Measurements from ENCODE around the gene DIDO1.

DIDO1 gene

DNA sequence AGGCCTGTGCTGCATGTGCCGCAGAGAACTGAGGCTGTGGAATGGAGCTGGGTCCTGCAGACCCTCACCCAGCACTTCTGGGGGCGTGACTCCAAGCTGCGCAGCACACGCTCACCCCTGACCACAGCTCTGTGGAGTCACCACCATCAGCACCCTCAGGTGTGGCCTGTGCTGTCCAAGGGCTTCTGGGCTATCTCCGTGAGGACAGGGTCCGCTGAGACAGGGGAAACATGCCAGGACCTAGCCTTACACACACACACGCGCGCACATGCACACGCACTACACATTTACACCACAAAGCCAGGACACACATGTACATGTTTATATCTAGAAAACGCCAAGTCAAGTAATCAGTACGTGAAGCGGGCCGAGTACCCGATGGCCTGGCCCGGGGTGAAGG is 37.9 kb downstream of the DIDO1 start:
- Histone ChIP-seq H3K9me3 (ENCODE audit: control insufficient read depth, low read length) (no peaks in the 10 kb centered on the region), H3K4me1 (ENCODE audit: control insufficient read depth, insufficient read depth, low read length) (no peaks in the 10 kb centered on the region), H3K27me3 (ENCODE audit: control insufficient read depth, insufficient read depth, low read length) (no peaks in the 10 kb centered on the region), H3K4me3 (ENCODE audit: low read length) (no peak overlapping the region), H3K9ac (ENCODE audit: low read length) (no peak overlapping the region), H3K36me3 (ENCODE audit: control insufficient read depth, insufficient read depth, low read length) (peaks cover 39% of the 10 kb centered on the region)

DNA sequence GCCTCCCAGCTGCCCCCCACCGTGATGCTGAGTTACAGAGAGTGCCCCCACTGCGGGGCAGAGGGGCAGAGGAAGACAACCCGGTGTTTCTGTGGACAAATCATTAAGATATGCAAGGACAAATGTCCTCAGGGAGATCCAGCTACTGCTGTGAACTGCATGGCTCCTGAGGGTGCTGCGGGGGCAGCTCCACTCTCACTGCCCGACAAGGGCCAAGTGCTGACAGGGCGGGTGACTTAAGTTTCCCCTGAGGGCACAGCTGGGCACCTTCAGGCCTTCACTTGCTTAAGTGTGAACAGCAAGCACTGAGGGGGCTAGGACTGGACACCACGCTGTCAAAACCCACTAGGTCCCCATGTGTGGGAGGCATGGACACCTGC is 38.5 kb downstream of the DIDO1 start:
- Histone ChIP-seq H3K4me1 (ENCODE audit: control insufficient read depth, insufficient read depth, low read length) (no peaks in the 10 kb centered on the region), H3K9ac (ENCODE audit: low read length) (no peak overlapping the region), H3K9me3 (ENCODE audit: control insufficient read depth, low read length) (no peaks in the 10 kb centered on the region), H3K36me3 (ENCODE audit: control insufficient read depth, insufficient read depth, low read length) (peaks cover 34% of the 10 kb centered on the region), H3K4me3 (ENCODE audit: low read length) (no peak overlapping the region), H3K27me3 (ENCODE audit: control insufficient read depth, insufficient read depth, low read length) (no peaks in the 10 kb centered on the region)

DNA sequence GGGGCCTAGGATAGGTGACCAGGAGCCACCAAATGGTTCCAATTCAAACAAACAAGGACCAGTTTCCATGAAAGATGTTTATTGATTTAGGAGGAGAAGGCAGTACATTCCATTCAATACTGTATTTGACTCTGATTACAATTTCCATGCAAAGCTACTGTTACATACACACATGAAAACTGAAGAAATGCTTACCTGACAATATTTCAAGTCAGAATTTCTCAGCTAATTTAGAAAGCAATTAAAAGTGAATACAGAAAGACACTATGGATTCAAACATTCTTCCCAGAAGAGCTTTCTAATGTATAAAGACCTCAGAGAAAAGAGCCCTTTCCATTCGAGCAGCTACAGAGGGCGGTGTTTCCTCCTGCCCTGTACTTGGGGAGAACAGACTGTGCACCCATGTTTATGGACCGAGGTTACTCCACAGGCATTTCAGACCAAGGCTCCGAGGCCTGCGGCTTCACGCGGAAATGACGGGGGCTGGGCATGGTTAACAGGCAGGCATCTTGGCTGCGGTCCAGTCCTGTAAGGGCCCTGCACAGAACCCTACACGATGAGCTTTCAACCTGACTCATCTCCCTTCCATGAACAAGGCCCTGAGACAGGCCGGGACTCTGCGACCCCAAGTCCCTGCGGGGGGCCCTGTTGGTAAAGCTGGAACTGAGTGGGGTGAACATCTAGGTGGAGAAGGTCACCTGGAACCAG is 39.0 kb downstream of the DIDO1 start:
- Histone ChIP-seq H3K9me3 (ENCODE audit: control insufficient read depth, low read length) (no peaks in the 10 kb centered on the region), H3K9ac (ENCODE audit: low read length) (no peak overlapping the region), H3K27me3 (ENCODE audit: control insufficient read depth, insufficient read depth, low read length) (no peaks in the 10 kb centered on the region), H3K4me1 (ENCODE audit: control insufficient read depth, insufficient read depth, low read length) (no peaks in the 10 kb centered on the region), H3K4me3 (ENCODE audit: low read length) (no peak overlapping the region), H3K36me3 (ENCODE audit: control insufficient read depth, insufficient read depth, low read length) (peaks cover 29% of the 10 kb centered on the region)

DNA sequence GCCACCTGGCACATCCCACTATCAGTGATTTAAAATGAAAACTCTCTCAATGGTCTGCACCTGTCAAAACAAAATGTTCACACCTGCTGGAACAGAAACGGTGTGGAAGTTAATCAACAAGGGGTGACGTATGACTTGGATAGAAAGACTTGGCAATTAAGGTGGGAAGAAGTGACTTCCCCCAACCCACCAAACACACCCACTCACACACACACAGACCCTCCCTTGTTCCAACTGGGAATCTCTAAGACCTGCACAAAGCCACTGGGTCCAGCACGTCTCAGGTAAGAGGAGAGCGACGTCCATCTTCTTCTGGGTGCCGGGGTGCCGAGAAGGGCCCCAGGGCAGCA is 39.6 kb downstream of the DIDO1 start:
- no peak overlapping the region for H3K9ac ChIP-seq (ENCODE audit: low read length)
- H3K36me3 ChIP-seq (ENCODE audit: control insufficient read depth, insufficient read depth, low read length): peaks cover 24% of the 10 kb centered on the region
- H3K4me3 ChIP-seq (ENCODE audit: low read length): no peak overlapping the region
- H3K9me3 ChIP-seq (ENCODE audit: control insufficient read depth, low read length): no peaks in the 10 kb centered on the region
- no peaks in the 10 kb centered on the region for H3K27me3 ChIP-seq (ENCODE audit: control insufficient read depth, insufficient read depth, low read length)
- H3K4me1 ChIP-seq (ENCODE audit: control insufficient read depth, insufficient read depth, low read length): no peaks in the 10 kb centered on the region

DNA sequence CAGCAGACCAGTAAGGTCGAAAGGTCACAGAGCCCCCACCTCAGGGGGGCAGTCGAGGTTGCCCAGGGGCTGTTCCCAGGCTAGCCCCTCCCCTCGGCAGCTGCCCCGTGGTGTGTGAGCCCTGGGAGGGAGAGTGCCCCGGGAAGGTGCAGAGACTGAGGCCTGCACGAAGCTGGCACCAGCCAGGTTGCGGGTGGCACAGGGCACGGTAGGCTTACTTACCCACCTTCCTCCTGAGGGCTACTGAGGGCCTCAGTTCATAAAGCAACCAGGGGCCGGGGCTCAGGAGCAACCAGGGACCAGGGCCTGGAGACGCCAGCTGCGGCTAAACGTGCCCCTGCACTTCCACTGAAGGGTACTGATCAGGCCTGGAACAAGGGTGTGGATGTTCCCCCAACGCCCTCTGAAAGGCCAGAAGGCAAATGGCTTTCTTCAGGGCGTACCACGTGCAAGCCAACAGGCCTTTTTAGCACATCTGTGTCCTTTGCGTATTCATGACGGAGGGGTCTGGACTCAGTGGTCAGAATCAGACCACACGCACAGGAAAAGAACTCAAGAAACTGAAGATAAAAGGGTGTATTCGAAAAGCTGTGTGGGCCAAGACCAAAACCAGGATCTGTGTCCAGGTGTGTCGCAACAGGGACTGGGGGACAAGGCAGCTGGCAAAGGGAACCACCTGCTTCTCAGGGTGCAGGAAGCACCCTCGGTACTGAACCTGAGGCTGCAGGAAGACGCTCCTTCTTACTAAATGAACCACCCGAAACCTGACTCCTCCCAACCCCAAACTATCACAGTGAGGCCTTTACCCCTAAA is 40.2 kb downstream of the DIDO1 start:
- Histone ChIP-seq H3K4me3 (ENCODE audit: low read length) (no peak overlapping the region), H3K9me3 (ENCODE audit: control insufficient read depth, low read length) (no peaks in the 10 kb centered on the region), H3K27me3 (ENCODE audit: control insufficient read depth, insufficient read depth, low read length) (no peaks in the 10 kb centered on the region), H3K4me1 (ENCODE audit: control insufficient read depth, insufficient read depth, low read length) (no peaks in the 10 kb centered on the region), H3K36me3 (ENCODE audit: control insufficient read depth, insufficient read depth, low read length) (peaks cover 24% of the 10 kb centered on the region), H3K9ac (ENCODE audit: low read length) (no peak overlapping the region)

DNA sequence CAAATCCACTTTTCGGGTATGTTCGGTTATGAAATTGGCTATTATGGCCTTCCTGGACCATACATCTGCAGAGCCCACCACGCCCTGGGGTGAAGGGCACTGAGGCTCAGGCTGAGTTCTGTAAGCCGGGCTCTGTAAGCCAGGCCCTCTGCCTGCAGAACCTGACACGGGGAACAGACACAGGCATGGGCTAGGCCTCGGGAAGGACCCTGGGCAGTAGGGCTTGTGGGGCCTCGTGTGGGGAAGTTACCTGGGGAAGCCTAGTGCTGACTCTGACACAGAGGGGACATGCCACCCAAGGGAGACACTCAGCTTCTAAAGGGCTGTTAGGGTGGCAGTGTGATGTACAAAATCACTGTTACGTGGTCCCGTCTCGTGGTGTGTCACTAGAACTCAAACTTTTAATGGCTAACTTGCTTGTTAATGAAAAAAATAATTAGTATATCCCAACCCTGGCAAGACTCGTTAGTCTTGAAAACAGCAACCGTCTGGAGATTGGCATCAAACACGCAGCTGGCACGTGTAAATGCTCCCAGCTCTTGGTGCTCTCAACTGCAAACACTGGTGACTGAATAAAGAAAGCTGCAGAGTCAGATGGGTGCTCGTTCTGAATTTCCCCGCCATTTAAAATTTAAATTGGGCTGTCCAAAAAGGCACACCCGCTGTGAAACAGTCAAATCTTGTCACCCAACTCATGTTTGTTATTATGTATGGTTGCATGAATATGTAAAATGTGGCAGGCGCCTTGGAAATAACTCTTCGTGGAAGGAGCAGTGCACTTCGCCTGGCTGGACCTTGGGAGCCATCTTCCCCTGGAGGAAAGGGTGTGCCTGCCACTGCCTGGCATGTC is 41.0 kb downstream of the DIDO1 start:
- H3K36me3 ChIP-seq (ENCODE audit: control insufficient read depth, insufficient read depth, low read length): peaks cover 18% of the 10 kb centered on the region

DNA sequence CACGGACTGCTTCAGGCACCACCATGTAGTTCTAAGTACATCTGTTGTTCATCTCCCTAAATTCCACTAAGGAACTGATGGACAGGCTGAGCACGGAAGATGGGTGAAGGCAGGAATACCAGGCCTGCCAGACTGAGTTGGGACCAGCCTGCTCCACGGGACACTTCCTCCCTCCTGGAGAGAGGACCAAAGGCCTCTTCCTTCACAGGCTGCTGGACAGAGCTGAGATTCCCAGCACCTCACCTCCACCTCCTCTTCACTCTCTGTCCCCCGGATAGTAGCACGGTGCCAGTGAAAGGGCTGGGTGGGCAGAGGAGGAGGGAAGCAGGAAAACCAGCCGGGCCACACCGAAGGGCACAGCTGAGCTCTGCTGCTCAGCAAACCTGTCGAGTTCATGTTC is 41.7 kb downstream of the DIDO1 start:
- H3K9me3 ChIP-seq (ENCODE audit: control insufficient read depth, low read length): no peaks in the 10 kb centered on the region
- no peak overlapping the region for H3K9ac ChIP-seq (ENCODE audit: low read length)
- no peaks in the 10 kb centered on the region for H3K4me1 ChIP-seq (ENCODE audit: control insufficient read depth, insufficient read depth, low read length)
- no peaks in the 10 kb centered on the region for H3K27me3 ChIP-seq (ENCODE audit: control insufficient read depth, insufficient read depth, low read length)
- no peak overlapping the region for H3K4me3 ChIP-seq (ENCODE audit: low read length)
- H3K36me3 ChIP-seq (ENCODE audit: control insufficient read depth, insufficient read depth, low read length): peaks cover 14% of the 10 kb centered on the region

More for the DNA sequence above, 41.0 kb downstream of the DIDO1 start:
- Histone ChIP-seq H3K9ac (ENCODE audit: low read length) (no peak overlapping the region), H3K4me1 (ENCODE audit: control insufficient read depth, insufficient read depth, low read length) (no peaks in the 10 kb centered on the region), H3K9me3 (ENCODE audit: control insufficient read depth, low read length) (no peaks in the 10 kb centered on the region), H3K4me3 (ENCODE audit: low read length) (no peak overlapping the region), H3K27me3 (ENCODE audit: control insufficient read depth, insufficient read depth, low read length) (no peaks in the 10 kb centered on the region)

DNA sequence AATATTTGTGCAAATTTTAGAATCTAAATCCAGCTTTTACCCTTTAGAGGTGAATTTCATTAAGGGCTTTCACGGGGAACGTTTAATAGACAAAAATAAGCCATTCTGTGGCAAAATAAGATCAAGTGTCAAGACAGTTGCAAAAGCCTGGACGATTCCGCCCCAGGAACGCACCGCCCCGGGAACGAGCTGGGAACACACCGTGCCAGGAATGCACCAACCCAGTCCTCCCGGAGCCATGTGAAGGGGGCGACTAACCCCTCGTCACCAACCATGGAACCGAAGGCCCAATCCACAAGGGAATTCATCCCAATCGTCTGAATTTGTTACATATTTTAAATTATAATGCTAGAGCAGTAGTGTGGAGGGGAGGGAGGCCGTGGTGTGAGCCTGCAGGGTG is 43.9 kb downstream of the DIDO1 start:
- Histone ChIP-seq H3K9ac (ENCODE audit: low read length) (no peak overlapping the region), H3K27me3 (ENCODE audit: control insufficient read depth, insufficient read depth, low read length) (no peaks in the 10 kb centered on the region), H3K9me3 (ENCODE audit: control insufficient read depth, low read length) (no peaks in the 10 kb centered on the region), H3K4me3 (ENCODE audit: low read length) (no peak overlapping the region), H3K4me1 (ENCODE audit: control insufficient read depth, insufficient read depth, low read length) (peaks cover under 1% of the 10 kb centered on the region), H3K36me3 (ENCODE audit: control insufficient read depth, insufficient read depth, low read length) (no peaks in the 10 kb centered on the region)

DNA sequence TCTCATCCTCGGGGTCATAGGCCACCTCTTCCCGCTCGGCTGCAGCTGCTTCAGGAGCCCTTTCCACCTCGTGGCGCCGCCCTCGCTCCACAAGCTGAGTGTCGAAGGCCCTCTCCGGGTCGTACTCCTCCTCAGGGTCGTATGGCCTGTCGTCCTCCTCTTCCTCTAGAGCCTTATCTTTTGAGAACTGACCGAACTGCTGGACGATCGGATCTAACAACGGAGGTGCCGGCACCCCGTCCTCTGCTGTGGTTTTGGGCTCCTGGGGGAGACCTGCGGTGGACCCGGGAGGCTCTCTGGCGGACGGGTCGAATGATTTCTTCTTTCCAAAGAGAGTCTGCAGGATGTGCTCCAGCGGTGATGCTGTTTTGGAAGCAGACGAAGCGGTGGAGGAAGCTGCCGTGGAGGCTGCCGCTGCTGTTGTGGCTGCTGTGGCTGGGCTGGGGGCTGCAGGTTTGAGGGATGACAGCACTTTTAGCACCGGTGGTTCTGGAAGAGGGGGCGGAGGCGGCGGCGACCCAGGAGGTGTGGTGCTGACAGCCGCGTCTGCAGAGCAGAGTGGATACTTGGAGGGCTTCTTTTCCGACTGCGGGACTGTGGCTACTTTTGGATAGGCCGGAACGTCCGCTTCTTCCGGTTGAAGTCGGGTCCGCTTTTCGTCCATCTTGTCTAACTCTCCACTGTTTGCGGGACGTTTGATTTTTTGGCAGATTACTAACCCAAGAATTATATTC is 44.5 kb downstream of the DIDO1 start:
- Histone ChIP-seq H3K4me3 (ENCODE audit: low read length) (no peak overlapping the region), H3K4me1 (ENCODE audit: control insufficient read depth, insufficient read depth, low read length) (peaks cover 6% of the 10 kb centered on the region), H3K9ac (ENCODE audit: low read length) (no peak overlapping the region), H3K9me3 (ENCODE audit: control insufficient read depth, low read length) (no peaks in the 10 kb centered on the region), H3K27me3 (ENCODE audit: control insufficient read depth, insufficient read depth, low read length) (no peaks in the 10 kb centered on the region), H3K36me3 (ENCODE audit: control insufficient read depth, insufficient read depth, low read length) (no peaks in the 10 kb centered on the region)

DNA sequence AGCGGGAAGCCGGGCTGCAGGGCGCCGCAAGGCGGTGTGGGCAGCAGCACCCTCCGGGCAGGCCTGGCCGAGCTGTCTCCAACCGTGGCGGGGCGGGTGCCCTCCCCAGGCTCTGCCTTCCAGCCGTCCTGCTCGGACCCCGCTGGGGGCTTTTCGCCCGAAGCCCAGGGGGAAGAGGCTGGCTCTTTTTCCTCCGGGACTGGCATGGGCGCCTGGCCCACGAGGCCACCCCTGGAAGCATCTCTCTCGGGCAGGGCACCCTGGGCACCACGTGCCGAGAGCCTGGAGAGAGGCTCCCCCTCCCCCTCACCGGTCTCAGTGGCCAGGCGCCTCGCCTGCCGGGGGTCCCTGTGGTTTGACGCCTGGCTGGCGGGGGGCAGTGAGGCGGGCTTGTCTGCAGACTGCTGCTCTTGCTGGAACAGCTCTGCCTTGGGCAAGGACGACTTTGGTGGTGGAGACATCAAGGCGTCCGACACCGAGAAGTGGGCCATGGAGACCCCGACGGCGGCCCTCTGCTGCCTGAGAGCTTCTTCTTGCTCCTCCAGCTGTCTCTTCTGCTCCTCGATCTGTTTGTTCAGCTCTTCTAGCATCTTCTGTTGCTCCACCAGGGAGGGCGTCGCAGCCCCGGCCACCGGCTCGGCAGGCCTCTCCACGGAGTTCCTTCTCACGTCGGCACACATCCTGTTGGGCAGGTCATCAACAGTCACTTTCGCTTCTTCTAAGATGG is 45.2 kb downstream of the DIDO1 start:
- H3K36me3 ChIP-seq (ENCODE audit: control insufficient read depth, insufficient read depth, low read length): no peaks in the 10 kb centered on the region
- H3K4me1 ChIP-seq (ENCODE audit: control insufficient read depth, insufficient read depth, low read length): peaks cover 12% of the 10 kb centered on the region
- H3K27me3 ChIP-seq (ENCODE audit: control insufficient read depth, insufficient read depth, low read length): no peaks in the 10 kb centered on the region
- H3K9ac ChIP-seq (ENCODE audit: low read length): no peak overlapping the region
- H3K4me3 ChIP-seq (ENCODE audit: low read length): no peak overlapping the region
- no peaks in the 10 kb centered on the region for H3K9me3 ChIP-seq (ENCODE audit: control insufficient read depth, low read length)

All from mucosa of stomach (tissue), 1 donor.